Memory B cell (primary cell): Measurements from ENCODE around the gene EPB41L2.

ENCODE experiments used
- ATAC-seq: fragments of 150-1000 bp; cut with Tn5 transposase; 2 replicates; pipeline ENCODE4 v1.10.0; 2021; ENCODE audit warnings: low read depth, mild to moderate bottlenecking, moderate library complexity
- DNase-seq, 2 donors: peaks; one replicate each; pipeline ENCODE4 v3.0.0; 2022; ENCODE audit warnings: low spot score in 2 of 2
- H3K27ac Mint-ChIP-seq: one replicate; pipeline ENCODE4 v1.8.0; 2022; ENCODE audit warnings: mild to moderate bottlenecking, moderate library complexity, mixed read lengths
- H3K27me3 Mint-ChIP-seq: one replicate; pipeline ENCODE4 v1.8.0; 2022; ENCODE audit warnings: mixed read lengths
- H3K36me3 Mint-ChIP-seq: one replicate; pipeline ENCODE4 v1.8.0; 2022; ENCODE audit warnings: mild to moderate bottlenecking, mixed read lengths
- H3K4me1 Mint-ChIP-seq: one replicate; pipeline ENCODE4 v1.8.0; 2022; ENCODE audit warnings: mixed read lengths
- H3K4me3 Mint-ChIP-seq: one replicate; pipeline ENCODE4 v1.8.0; 2022; ENCODE audit warnings: mild to moderate bottlenecking, moderate library complexity, mixed read lengths
- H3K9me3 Mint-ChIP-seq: one replicate; pipeline ENCODE4 v1.8.0; 2022; ENCODE audit warnings: mixed read lengths

Gene EPB41L2

GRCh38 chr6:130864344-130864743 lies 198.7 kb downstream of the EPB41L2 start:
- DNase-seq (no peak), ATAC-seq (no peak)
- Mint-ChIP-seq H3K36me3 (peaks cover 24% of the 10 kb centered on the region), H3K4me3 (no peak overlapping the region), H3K27me3 (peaks cover 1% of the 10 kb centered on the region), H3K9me3 (no peaks in the 10 kb centered on the region), H3K4me1 (no peaks in the 10 kb centered on the region), H3K27ac (no peak overlapping the region)

- Mint-ChIP-seq H3K27ac (no peak overlapping the region), H3K9me3 (no peaks in the 10 kb centered on the region), H3K4me3 (no peak overlapping the region), H3K27me3 (peaks cover 1% of the 10 kb centered on the region), H3K4me1 (no peaks in the 10 kb centered on the region), H3K36me3 (peaks cover 23% of the 10 kb centered on the region)
- DNase-seq (no peak), ATAC-seq (no peak)
These were observed 199.4 kb downstream of the EPB41L2 start for GRCh38 chr6:130863415-130864230.

GRCh38 chr6:130862370-130862769 lies 200.7 kb downstream of the EPB41L2 start:
- Mint-ChIP-seq H3K27me3 (peaks cover 1% of the 10 kb centered on the region), H3K36me3 (peaks cover 29% of the 10 kb centered on the region), H3K4me1 (no peaks in the 10 kb centered on the region), H3K27ac (no peak overlapping the region), H3K9me3 (no peaks in the 10 kb centered on the region), H3K4me3 (no peak overlapping the region)
- DNase-seq: no peak
- no peak for ATAC-seq

GRCh38 chr6:130859161-130859867 lies 203.7 kb downstream of the EPB41L2 start:
- H3K4me3 Mint-ChIP-seq: no peak overlapping the region
- ATAC-seq (no peak), DNase-seq (no peak)
- no peaks in the 10 kb centered on the region for H3K4me1 Mint-ChIP-seq
- H3K27ac Mint-ChIP-seq: no peak overlapping the region
- H3K36me3 Mint-ChIP-seq: peaks cover 23% of the 10 kb centered on the region
- H3K9me3 Mint-ChIP-seq: peaks cover 3% of the 10 kb centered on the region
- H3K27me3 Mint-ChIP-seq: no peaks in the 10 kb centered on the region

- ATAC-seq: no peak
- peak overlapping the region; percentile 7 for H3K27ac Mint-ChIP-seq
- H3K4me1 Mint-ChIP-seq: no peaks in the 10 kb centered on the region
- peaks cover 20% of the 10 kb centered on the region for H3K36me3 Mint-ChIP-seq
- DNase-seq: no peak
- H3K9me3 Mint-ChIP-seq: peaks cover 3% of the 10 kb centered on the region
- no peaks in the 10 kb centered on the region for H3K27me3 Mint-ChIP-seq
- no peak overlapping the region for H3K4me3 Mint-ChIP-seq
These were observed 204.4 kb downstream of the EPB41L2 start for GRCh38 chr6:130858498-130859160.

GRCh38 chr6:130858054-130858453 lies 205.0 kb downstream of the EPB41L2 start:
- Mint-ChIP-seq H3K4me1 (no peaks in the 10 kb centered on the region), H3K27ac (peak overlapping the region; percentile 7), H3K4me3 (no peak overlapping the region), H3K36me3 (peaks cover 15% of the 10 kb centered on the region), H3K9me3 (peaks cover 3% of the 10 kb centered on the region), H3K27me3 (no peaks in the 10 kb centered on the region)
- ATAC-seq (no peak), DNase-seq (no peak)

GRCh38 chr6:130853555-130854183 lies 209.4 kb downstream of the EPB41L2 start:
- Mint-ChIP-seq H3K36me3 (peaks cover 13% of the 10 kb centered on the region), H3K27me3 (no peaks in the 10 kb centered on the region), H3K27ac (no peak overlapping the region), H3K4me3 (no peak overlapping the region), H3K9me3 (peaks cover 3% of the 10 kb centered on the region), H3K4me1 (peaks cover 8% of the 10 kb centered on the region)
- ATAC-seq: no peak
- DNase-seq: no peak

GRCh38 chr6:130852844-130853554 lies 210.0 kb downstream of the EPB41L2 start:
- Mint-ChIP-seq H3K27ac (no peak overlapping the region), H3K36me3 (peaks cover 10% of the 10 kb centered on the region), H3K27me3 (no peaks in the 10 kb centered on the region), H3K4me3 (no peak overlapping the region), H3K9me3 (peaks cover 3% of the 10 kb centered on the region), H3K4me1 (peaks cover 13% of the 10 kb centered on the region)
- DNase-seq: no peak
- ATAC-seq: no peak

GRCh38 chr6:130851026-130851425 lies 212.0 kb downstream of the EPB41L2 start:
- Mint-ChIP-seq H3K27ac (no peak overlapping the region), H3K4me1 (peaks cover 18% of the 10 kb centered on the region), H3K4me3 (no peak overlapping the region), H3K36me3 (peaks cover 7% of the 10 kb centered on the region), H3K9me3 (peaks cover 3% of the 10 kb centered on the region), H3K27me3 (no peaks in the 10 kb centered on the region)
- no peak for ATAC-seq
- DNase-seq: no peak

GRCh38 chr6:130849594-130849993 lies 213.5 kb downstream of the EPB41L2 start:
- H3K9me3 Mint-ChIP-seq: no peaks in the 10 kb centered on the region
- DNase-seq: no peak
- H3K27me3 Mint-ChIP-seq: no peaks in the 10 kb centered on the region
- no peak for ATAC-seq
- no peak overlapping the region for H3K27ac Mint-ChIP-seq
- H3K4me3 Mint-ChIP-seq: no peak overlapping the region
- H3K36me3 Mint-ChIP-seq: peaks cover 3% of the 10 kb centered on the region
- peaks cover 18% of the 10 kb centered on the region for H3K4me1 Mint-ChIP-seq

GRCh38 chr6:130848945-130849344 lies 214.1 kb downstream of the EPB41L2 start:
- Mint-ChIP-seq H3K4me1 (peaks cover 18% of the 10 kb centered on the region), H3K36me3 (peaks cover 3% of the 10 kb centered on the region), H3K4me3 (no peak overlapping the region), H3K27me3 (no peaks in the 10 kb centered on the region), H3K27ac (peak overlapping the region; percentile 2), H3K9me3 (no peaks in the 10 kb centered on the region)
- peak; percentile 73 for ATAC-seq
- no peak for DNase-seq

GRCh38 chr6:130847001-130847910 lies 215.8 kb downstream of the EPB41L2 start:
- Mint-ChIP-seq H3K27ac (peak overlapping the region; percentile 2), H3K27me3 (no peaks in the 10 kb centered on the region), H3K4me1 (peaks cover 18% of the 10 kb centered on the region), H3K4me3 (peak overlapping the region; percentile 4), H3K9me3 (no peaks in the 10 kb centered on the region), H3K36me3 (peaks cover 3% of the 10 kb centered on the region)
- ATAC-seq (peak; percentile 55), DNase-seq (no peak)

GRCh38 chr6:130846501-130846900 lies 216.5 kb downstream of the EPB41L2 start:
- Mint-ChIP-seq H3K9me3 (no peaks in the 10 kb centered on the region), H3K4me3 (no peak overlapping the region), H3K27ac (no peak overlapping the region), H3K36me3 (peaks cover under 1% of the 10 kb centered on the region), H3K4me1 (peaks cover 15% of the 10 kb centered on the region), H3K27me3 (no peaks in the 10 kb centered on the region)
- DNase-seq: no peak
- no peak for ATAC-seq
